H9 (cell line): ENCODE results near the gene WDR82. TPM values are rescaled to one million over a fixed set of nuclear protein-coding genes. Genes with fewer than 3 reads are reported as not detected.

Experiments
- DNase-seq: peaks from one replicate; pipeline ENCODE4 v3.0.0-alpha.2; 2017
- H2AFZ ChIP-seq: one replicate; pipeline ENCODE4 v1.6.1; 2013; ENCODE audit warnings: mild to moderate bottlenecking, low read length, control low read depth, moderate library complexity
- H2AK5ac ChIP-seq: 2 replicates; pipeline ENCODE4 v1.6.1; 2013; ENCODE audit warnings: low read length, control low read depth, mixed read lengths; ENCODE audit not compliant: insufficient read length
- H2BK120ac ChIP-seq: one replicate; pipeline ENCODE4 v1.6.1; 2013; ENCODE audit warnings: low read depth, mild to moderate bottlenecking, low read length, control low read depth, inconsistent platforms; ENCODE audit not compliant: poor library complexity, severe bottlenecking
- H2BK12ac ChIP-seq: 2 replicates; pipeline ENCODE4 v1.6.1; 2013; ENCODE audit warnings: low read length, control low read depth, mixed read lengths, low read depth; ENCODE audit not compliant: insufficient read length
- H2BK15ac ChIP-seq: 2 replicates; pipeline ENCODE4 v1.6.1; 2013; ENCODE audit warnings: low read depth, low read length, control low read depth
- H2BK20ac ChIP-seq: one replicate; pipeline ENCODE4 v1.6.1; 2013; ENCODE audit warnings: low read depth, mild to moderate bottlenecking, low read length, control low read depth, inconsistent platforms; ENCODE audit not compliant: poor library complexity, severe bottlenecking
- H2BK5ac ChIP-seq: 2 replicates; pipeline ENCODE4 v1.6.1; 2013; ENCODE audit warnings: low read length, control low read depth, mixed read lengths; ENCODE audit not compliant: insufficient read length
- H3K14ac ChIP-seq: 2 replicates; pipeline ENCODE4 v1.6.1; 2013; ENCODE audit warnings: low read length, control low read depth; ENCODE audit not compliant: insufficient read depth
- H3K18ac ChIP-seq: 2 replicates; pipeline ENCODE4 v1.6.1; 2013; ENCODE audit warnings: low read depth, mild to moderate bottlenecking, mixed read lengths, low read length, control low read depth; ENCODE audit not compliant: insufficient read length
- H3K23ac ChIP-seq: 2 replicates; pipeline ENCODE4 v1.6.1; 2013; ENCODE audit warnings: low read length, control low read depth, mixed read lengths, low read depth; ENCODE audit not compliant: insufficient read length
- H3K23me2 ChIP-seq: 2 replicates; pipeline ENCODE4 v1.6.1; 2013; ENCODE audit warnings: low read depth, mild to moderate bottlenecking, mixed read lengths, low read length, control low read depth; ENCODE audit not compliant: insufficient read length, poor library complexity, severe bottlenecking
- H3K27ac ChIP-seq: 2 replicates; pipeline ENCODE4 v1.5.1; 2013; ENCODE audit warnings: low read length, control low read depth, mixed read lengths, low read depth; ENCODE audit not compliant: insufficient read length
- H3K27me3 ChIP-seq: 2 replicates; pipeline ENCODE4 v1.6.1; 2013; ENCODE audit warnings: low read length, control low read depth, inconsistent platforms; ENCODE audit not compliant: insufficient read depth
- H3K4ac ChIP-seq: 2 replicates; pipeline ENCODE4 v1.6.1; 2013; ENCODE audit warnings: low read depth, mild to moderate bottlenecking, control low read depth, inconsistent platforms, low read length, moderate library complexity
- H3K4me1 ChIP-seq: 2 replicates; pipeline ENCODE4 v1.6.1; 2013; ENCODE audit warnings: low read length, control low read depth, inconsistent platforms; ENCODE audit not compliant: insufficient read depth
- H3K4me2 ChIP-seq: 2 replicates; pipeline ENCODE4 v1.6.1; 2013; ENCODE audit warnings: low read length, control low read depth, mixed read lengths; ENCODE audit not compliant: insufficient read length, insufficient read depth
- H3K56ac ChIP-seq: 2 replicates; pipeline ENCODE4 v1.6.1; 2013; ENCODE audit warnings: low read depth, mild to moderate bottlenecking, mixed read lengths, low read length, control low read depth; ENCODE audit not compliant: insufficient read length
- H3K79me1 ChIP-seq: 2 replicates; pipeline ENCODE4 v1.6.1; 2013; ENCODE audit warnings: low read depth, mild to moderate bottlenecking, moderate library complexity, low read length, control low read depth, inconsistent platforms; ENCODE audit not compliant: insufficient read depth, poor library complexity, severe bottlenecking
- H3K79me2 ChIP-seq: 2 replicates; pipeline ENCODE4 v1.6.1; 2013; ENCODE audit warnings: low read length, control low read depth, inconsistent platforms; ENCODE audit not compliant: insufficient read depth
- H3K9ac ChIP-seq: 2 replicates; pipeline ENCODE4 v1.6.1; 2013; ENCODE audit warnings: low read length, control low read depth, mixed read lengths; ENCODE audit not compliant: insufficient read length; ENCODE audit errors: extremely low read depth
- H3K9me3 ChIP-seq: one replicate; pipeline ENCODE4 v1.6.1; 2013; ENCODE audit warnings: low read depth, low read length, inconsistent platforms; ENCODE audit not compliant: control insufficient read depth
- H3T11ph ChIP-seq: one replicate; pipeline ENCODE4 v1.6.1; 2013; ENCODE audit warnings: mild to moderate bottlenecking, low read length, control low read depth, inconsistent platforms
- H4K20me1 ChIP-seq: one replicate; pipeline ENCODE4 v1.6.1; 2013; ENCODE audit not compliant: control insufficient read depth, insufficient read length, insufficient read depth
- H4K5ac ChIP-seq: 2 replicates; pipeline ENCODE4 v1.6.1; 2013; ENCODE audit warnings: low read depth, mild to moderate bottlenecking, mixed read lengths, low read length, control low read depth; ENCODE audit not compliant: insufficient read length
- H4K8ac ChIP-seq: replicated peaks from 2 replicates; pipeline ENCODE4 v1.6.1; 2013; ENCODE audit warnings: low read length, control low read depth, mixed read lengths, low read depth; ENCODE audit not compliant: insufficient read length
- H4K91ac ChIP-seq: 2 replicates; pipeline ENCODE4 v1.6.1; 2013; ENCODE audit warnings: low read depth, mild to moderate bottlenecking, moderate library complexity, mixed read lengths, low read length, control low read depth; ENCODE audit not compliant: insufficient read length
- H3K27ac Mint-ChIP-seq, 3 experiments: 2 replicates in 2 of 3; 3 replicates in 1 of 3; pipeline ENCODE4 v1.8.0; 2020 to 2021; ENCODE audit warnings: mixed read lengths in 3 of 3, mild to moderate bottlenecking in 1 of 3, moderate library complexity in 1 of 3
- H3K27me3 Mint-ChIP-seq: 2 replicates; pipeline ENCODE4 v1.8.0; 2021; ENCODE audit warnings: low read depth, mild to moderate bottlenecking, moderate library complexity, mixed read lengths
- H3K36me3 Mint-ChIP-seq, 3 experiments: 2 replicates in 2 of 3; 3 replicates in 1 of 3; pipeline ENCODE4 v1.8.0; 2020 to 2021; ENCODE audit warnings: low read depth in 3 of 3, mixed read lengths in 3 of 3; ENCODE audit not compliant: insufficient read depth in 1 of 3
- H3K4me1 Mint-ChIP-seq, 2 experiments: 2 replicates each; pipeline ENCODE4 v1.8.0; 2020; ENCODE audit warnings: mixed read lengths in 2 of 2
- H3K4me3 Mint-ChIP-seq, 2 experiments: 2 replicates in 1 of 2; 3 replicates in 1 of 2; pipeline ENCODE4 v1.8.0; 2020 to 2021; ENCODE audit warnings: mild to moderate bottlenecking in 2 of 2, mixed read lengths in 2 of 2, moderate library complexity in 1 of 2
- H3K9me3 Mint-ChIP-seq, 2 experiments: 2 replicates in 1 of 2; 3 replicates in 1 of 2; pipeline ENCODE4 v1.8.0; 2020; ENCODE audit warnings: mild to moderate bottlenecking in 2 of 2, mixed read lengths in 2 of 2, moderate library complexity in 1 of 2
- CTCF ChIP-seq: fragments of 200-600 bp; sonication (generic); conservative IDR thresholded peaks from 3 replicates; pipeline ENCODE4 v1.8.0; 2021; ENCODE audit warnings: antibody characterized with exemption, mild to moderate bottlenecking
- WGBS: extraction: QIAGEN DNeasy Blood & Tissue Kit; methylation state at CpG from one replicate; pipeline ENCODE4 v1.1.7; 2013; ENCODE audit warnings: missing lambda C conversion rate, low lambda C conversion rate, mixed read lengths; ENCODE audit not compliant: insufficient read length; ENCODE audit errors: extremely low coverage; 5-methylcytosine and 5-hydroxymethylcytosine counted together
- total RNA-seq: library from RNA; stranded (reverse); gene quantifications from 2 replicates; pipeline ENCODE4 v1.2.1, GENCODE V29; 2021

Gene WDR82
- total RNA-seq, 1 experiment from 2014 or later: 83.1 TPM

- no peak for DNase-seq
- H3K4ac ChIP-seq: no peak overlapping the region
- H3K79me2 ChIP-seq: peaks cover 19% of the 10 kb centered on the region; the same call in 1 of the 2 replicates
- no CpG with 5 or more reads among the region's 7 CpGs for WGBS
- no peak overlapping the region for H4K91ac ChIP-seq
- no peak overlapping the region for H3K56ac ChIP-seq
- H2BK15ac ChIP-seq: no peak overlapping the region
- no peak for TF ChIP-seq CTCF
- H3K23me2 ChIP-seq: no peaks in the 10 kb centered on the region
- no peak overlapping the region for H2BK5ac ChIP-seq
- no peak overlapping the region for H3K4me2 ChIP-seq
- no peak overlapping the region for H4K8ac ChIP-seq
- Mint-ChIP-seq H3K27me3 (no peaks in the 10 kb centered on the region), H3K4me3 (no peak overlapping the region), H3K9me3 (no peaks in the 10 kb centered on the region), H3K27ac (no peak overlapping the region), H3K36me3 (peaks cover 42 to 83% (median 77%) of the 10 kb centered on the region in 3 experiments; a peak in 6 of 7 replicates), H3K4me1 (no peaks in the 10 kb centered on the region)
- no peak overlapping the region for H4K5ac ChIP-seq
- H3K9ac ChIP-seq: no peak overlapping the region
- H3K79me1 ChIP-seq: peaks cover 9% of the 10 kb centered on the region
- H2BK12ac ChIP-seq: no peak overlapping the region
- no peak overlapping the region for H3T11ph ChIP-seq
- H3K9me3 ChIP-seq: no peaks in the 10 kb centered on the region
- H4K20me1 ChIP-seq: no peaks in the 10 kb centered on the region
- H3K14ac ChIP-seq: no peak overlapping the region
- no peak overlapping the region for H3K23ac ChIP-seq
- no peaks in the 10 kb centered on the region for H3K4me1 ChIP-seq
- H2BK120ac ChIP-seq: no peak overlapping the region
- H2BK20ac ChIP-seq: no peak overlapping the region
- H2AK5ac ChIP-seq: no peak overlapping the region
- no peak overlapping the region for H2AFZ ChIP-seq
- H3K18ac ChIP-seq: no peak overlapping the region
- H3K27me3 ChIP-seq: no peaks in the 10 kb centered on the region
- H3K27ac ChIP-seq: no peak overlapping the region
Measured at GRCh38 chr3:52268036-52268435, 10.4 kb downstream of the WDR82 start.
